BLaER1 treated with 17β-estradiol and CSF1 and Interleukin-3, amounts not matched to agents 10 nM and 100 nM (cell line): ENCODE measurements around the gene ATP12A.

Experiments
- H3K27ac ChIP-seq, 11 experiments: shearing (Covaris generic); formaldehyde crosslinking; 2 replicates each; pipeline ENCODE4 v1.8.1; 2022
- H3K27me3 ChIP-seq, 11 experiments: shearing (Covaris generic); formaldehyde crosslinking; 2 replicates each; pipeline ENCODE4 v1.8.1; 2022
- H3K36me3 ChIP-seq, 11 experiments: shearing (Covaris generic); formaldehyde crosslinking; 2 replicates each; pipeline ENCODE4 v1.8.1; 2022
- H3K4me1 ChIP-seq, 10 experiments: shearing (Covaris generic); formaldehyde crosslinking; 2 replicates each; pipeline ENCODE4 v1.8.1; 2022
- H3K4me2 ChIP-seq, 11 experiments: shearing (Covaris generic); formaldehyde crosslinking; 2 replicates each; pipeline ENCODE4 v1.8.1; 2022
- H3K4me3 ChIP-seq, 10 experiments: shearing (Covaris generic); formaldehyde crosslinking; 2 replicates each; pipeline ENCODE4 v1.8.1; 2022
- H3K9ac ChIP-seq, 11 experiments: shearing (Covaris generic); formaldehyde crosslinking; 2 replicates each; pipeline ENCODE4 v1.8.1; 2022
- H3K9me3 ChIP-seq, 11 experiments: shearing (Covaris generic); formaldehyde crosslinking; replicated peaks in 1 of 11; 2 replicates each; pipeline ENCODE4 v1.8.1; 2022
- H4K20me1 ChIP-seq, 11 experiments: shearing (Covaris generic); formaldehyde crosslinking; 2 replicates each; pipeline ENCODE4 v1.8.1; 2022
- Cebpa-rat ChIP-seq, 11 experiments: shearing (Covaris generic); IDR thresholded peaks; 2 replicates each; pipeline ENCODE4 v1.8.1; 2022

The ATP12A gene

DNA sequence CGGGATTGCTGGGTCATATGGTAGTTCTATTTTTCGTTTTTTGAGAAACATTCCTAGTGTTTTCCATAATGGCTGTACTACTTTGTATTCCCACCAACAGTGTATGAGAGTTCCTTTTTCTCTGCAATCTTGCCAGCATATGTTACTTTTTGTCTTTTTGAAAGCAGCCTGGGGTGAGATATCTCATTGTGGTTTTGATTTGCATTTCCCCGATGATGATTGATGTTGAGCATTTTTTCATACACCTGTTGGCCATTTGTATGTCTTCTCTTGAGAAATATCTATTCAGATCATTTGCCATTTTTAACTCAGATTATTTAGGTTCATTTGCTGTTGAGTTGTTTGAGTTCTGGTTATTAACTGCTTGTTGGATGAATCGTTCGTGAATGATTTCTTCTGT is 18.5 kb upstream of the ATP12A start:
- no peak overlapping the region for H3K9ac ChIP-seq
- H3K27ac ChIP-seq: no peak overlapping the region
- no peak overlapping the region for H3K4me2 ChIP-seq
- H3K4me3 ChIP-seq: no peak overlapping the region
- no peak for TF ChIP-seq Cebpa-rat (IDR thresholded peaks at IDR 0.05)
- no peaks in the 10 kb centered on the region for H3K36me3 ChIP-seq
- H4K20me1 ChIP-seq: no peaks in the 10 kb centered on the region
- no peaks in the 10 kb centered on the region for H3K4me1 ChIP-seq
- H3K9me3 ChIP-seq: no peaks in the 10 kb centered on the region
- no peaks in the 10 kb centered on the region for H3K27me3 ChIP-seq

DNA sequence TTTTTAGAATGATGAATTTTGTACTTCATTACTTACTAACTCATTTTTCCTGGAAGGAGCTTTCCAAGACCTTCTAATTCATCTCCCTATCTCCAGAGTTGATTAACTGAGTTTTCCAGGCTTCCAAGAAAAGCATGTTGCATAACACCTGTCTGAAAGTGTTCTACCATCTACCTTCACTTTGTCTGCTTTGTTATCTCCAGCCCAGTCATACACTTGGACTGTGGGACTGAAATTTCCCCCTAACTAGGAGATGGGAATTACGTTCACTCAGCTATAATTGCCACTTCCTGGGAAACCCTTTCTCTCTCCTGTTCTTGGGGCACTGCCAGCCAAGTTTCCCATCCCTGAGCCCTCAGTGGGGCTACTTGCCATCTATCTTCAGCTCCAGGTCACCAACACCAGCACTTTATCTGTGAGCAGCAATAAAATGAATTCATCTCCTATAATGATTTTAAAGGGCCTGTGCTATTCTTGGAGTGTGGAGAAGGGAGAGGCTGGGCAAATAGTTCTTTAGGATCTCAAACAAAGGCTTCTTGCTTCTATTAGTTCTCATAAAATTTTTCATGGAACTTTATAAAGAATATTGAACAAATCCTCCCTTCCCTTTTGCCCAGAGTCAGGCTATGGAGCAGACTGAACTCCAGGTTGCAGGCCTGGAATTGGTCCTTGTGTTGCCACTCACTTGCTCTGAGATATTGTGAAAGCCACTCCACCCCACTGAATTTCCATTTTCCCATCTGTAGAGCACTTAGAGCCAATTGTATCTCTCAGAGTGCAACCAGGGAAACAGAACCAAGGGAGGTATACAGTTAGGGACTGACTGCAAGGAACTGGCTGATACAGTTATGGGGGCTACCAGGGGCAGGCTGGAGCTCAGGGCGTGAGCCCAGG is 17.8 kb upstream of the ATP12A start:
- H3K4me2 ChIP-seq: no peak overlapping the region
- no peak for TF ChIP-seq Cebpa-rat (IDR thresholded peaks at IDR 0.05)
- H3K27me3 ChIP-seq: no peaks in the 10 kb centered on the region
- no peaks in the 10 kb centered on the region for H3K36me3 ChIP-seq
- no peak overlapping the region for H3K27ac ChIP-seq
- H3K9ac ChIP-seq: no peak overlapping the region
- H4K20me1 ChIP-seq: no peaks in the 10 kb centered on the region
- H3K4me1 ChIP-seq: no peaks in the 10 kb centered on the region
- H3K9me3 ChIP-seq: no peaks in the 10 kb centered on the region
- no peak overlapping the region for H3K4me3 ChIP-seq

DNA sequence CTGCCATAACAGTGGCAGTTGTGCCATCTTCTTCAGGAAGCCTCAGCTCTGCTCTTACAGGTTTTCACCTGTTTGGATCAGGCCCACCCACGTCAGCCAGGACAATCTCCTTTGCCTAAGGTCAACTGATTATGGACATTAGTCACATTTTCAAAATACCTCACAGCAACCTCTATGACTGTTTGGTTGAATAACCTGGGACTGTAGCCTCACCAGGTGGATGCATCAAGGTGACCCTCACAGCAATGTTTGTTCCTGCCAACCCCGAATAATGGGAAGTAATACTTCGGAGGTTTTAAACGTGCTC is 17.2 kb upstream of the ATP12A start:
- Histone ChIP-seq H3K4me1 (no peaks in the 10 kb centered on the region), H3K36me3 (no peaks in the 10 kb centered on the region), H3K9ac (no peak overlapping the region), H3K9me3 (no peaks in the 10 kb centered on the region), H3K4me2 (no peak overlapping the region), H4K20me1 (no peaks in the 10 kb centered on the region), H3K4me3 (no peak overlapping the region), H3K27ac (no peak overlapping the region), H3K27me3 (no peaks in the 10 kb centered on the region)
- TF ChIP-seq Cebpa-rat (IDR thresholded peaks at IDR 0.05): no peak

DNA sequence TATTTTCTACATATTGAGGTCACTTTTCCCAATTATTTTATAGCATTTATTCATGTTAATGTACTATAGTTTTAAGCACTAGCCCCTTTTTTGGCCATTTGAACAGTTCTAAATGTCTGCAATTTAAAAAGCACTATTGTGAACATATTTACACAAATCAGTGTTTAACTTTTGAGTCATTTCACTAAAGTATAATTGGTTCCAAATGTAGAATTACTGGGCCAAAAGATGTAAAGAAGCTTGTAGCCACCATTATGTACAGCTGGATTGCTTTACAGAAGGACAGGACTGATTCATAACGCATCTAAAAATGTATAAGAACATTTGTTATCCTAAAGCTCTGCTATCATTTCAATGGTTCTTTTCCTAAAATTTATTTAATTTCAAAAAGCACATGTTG is 16.6 kb upstream of the ATP12A start:
- Histone ChIP-seq H3K27ac (no peak overlapping the region), H3K9me3 (no peaks in the 10 kb centered on the region), H3K36me3 (no peaks in the 10 kb centered on the region), H3K4me3 (no peak overlapping the region), H3K27me3 (no peaks in the 10 kb centered on the region), H4K20me1 (no peaks in the 10 kb centered on the region), H3K9ac (no peak overlapping the region), H3K4me1 (no peaks in the 10 kb centered on the region), H3K4me2 (no peak overlapping the region)
- no peak for TF ChIP-seq Cebpa-rat (IDR thresholded peaks at IDR 0.05)

DNA sequence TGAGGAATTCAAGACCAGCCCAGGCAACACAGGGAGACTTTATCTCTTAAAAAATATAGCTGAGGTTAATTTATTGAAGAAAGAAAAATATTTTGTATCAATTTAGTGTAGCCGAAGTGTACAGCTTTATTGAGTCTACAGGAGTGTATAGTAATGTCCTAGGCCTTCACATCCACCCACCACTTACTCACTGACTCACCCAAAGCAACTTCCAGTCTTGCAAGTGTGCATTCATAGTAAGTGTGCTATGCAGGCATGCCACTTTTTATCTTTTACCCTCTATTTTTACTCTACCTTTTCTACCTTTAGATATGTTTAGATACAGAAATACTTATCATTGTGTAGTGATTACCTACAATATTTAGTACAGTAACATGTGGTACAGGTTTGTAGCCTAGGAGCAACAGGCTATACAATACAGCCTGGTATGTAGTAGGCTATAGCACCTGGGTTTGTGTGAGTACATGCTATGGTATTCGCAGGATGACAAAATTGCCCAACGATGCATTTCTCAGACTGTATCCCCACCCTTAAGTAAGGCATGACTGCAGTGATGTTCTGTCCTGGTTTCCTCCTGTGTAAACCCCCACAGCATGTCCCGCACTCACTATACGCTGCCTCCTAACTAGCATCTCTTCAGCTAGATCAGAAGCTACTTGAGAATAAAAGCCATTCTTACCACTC is 15.3 kb upstream of the ATP12A start:
- Histone ChIP-seq H3K27ac (no peak overlapping the region), H3K4me3 (no peak overlapping the region), H3K27me3 (no peaks in the 10 kb centered on the region), H3K4me1 (no peaks in the 10 kb centered on the region), H3K9me3 (no peaks in the 10 kb centered on the region), H3K36me3 (no peaks in the 10 kb centered on the region), H3K4me2 (no peak overlapping the region), H3K9ac (no peak overlapping the region), H4K20me1 (no peaks in the 10 kb centered on the region)
- no peak for TF ChIP-seq Cebpa-rat (IDR thresholded peaks at IDR 0.05)

- no peak overlapping the region for H3K4me2 ChIP-seq
- H3K27ac ChIP-seq: no peak overlapping the region
- no peak overlapping the region for H3K4me3 ChIP-seq
These were observed 11.7 kb upstream of the ATP12A start for GRCh38 chr13:24668511-24668910.

DNA sequence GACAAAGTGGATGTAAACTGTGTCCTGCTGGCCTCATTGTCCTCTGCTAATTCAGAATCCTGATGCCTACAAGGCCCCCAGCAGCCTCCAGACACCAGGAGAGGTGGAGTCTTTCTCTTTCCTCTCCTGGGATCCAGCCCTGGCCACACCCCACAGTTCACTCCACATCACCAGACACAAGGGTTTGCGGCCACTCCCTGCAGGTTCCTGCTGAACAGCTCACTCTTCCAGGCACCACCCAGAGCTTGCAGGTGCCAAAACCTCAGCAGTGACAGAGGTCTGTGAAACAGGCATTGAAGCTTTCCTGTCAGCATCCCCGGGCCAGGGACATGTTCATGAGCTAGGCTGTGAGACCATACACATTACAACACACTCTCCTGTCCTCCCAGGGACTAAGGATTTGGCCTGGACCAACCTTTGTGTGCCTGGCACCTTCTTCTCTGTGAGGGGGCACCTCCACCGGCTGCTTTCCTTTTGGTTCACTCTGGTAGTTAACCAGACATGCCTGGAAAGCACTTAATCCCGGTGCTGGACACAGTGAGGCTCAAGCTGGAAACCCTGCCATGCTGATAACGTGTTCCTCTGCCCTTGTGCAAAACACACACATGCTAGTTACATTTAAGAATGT is 11.1 kb upstream of the ATP12A start:
- Histone ChIP-seq H3K9me3 (no peaks in the 10 kb centered on the region), H4K20me1 (no peaks in the 10 kb centered on the region), H3K27me3 (0 out of 22 replicates have a peak, but pooled peaks cover 0 to 2% (median 0%) of the 10 kb centered on the region in 11 experiments), H3K9ac (no peak overlapping the region), H3K4me2 (0 out of 22 replicates have a peak overlapping the region, but pooled peaks of 1 of the 11 experiments have one; percentile 5), H3K4me3 (no peak overlapping the region), H3K36me3 (no peaks in the 10 kb centered on the region), H3K27ac (no peak overlapping the region), H3K4me1 (peaks cover 8 to 15% (median 10%) of the 10 kb centered on the region in 10 experiments; a peak in 18 of 20 replicates)
- TF ChIP-seq Cebpa-rat (IDR thresholded peaks at IDR 0.05): no peak

More at GRCh38 chr13:24668511-24668910, 11.7 kb upstream of the ATP12A start:
- no peaks in the 10 kb centered on the region for H4K20me1 ChIP-seq
- TF ChIP-seq Cebpa-rat (IDR thresholded peaks at IDR 0.05): no peak
- no peak overlapping the region for H3K9ac ChIP-seq
- peaks cover 8 to 15% (median 10%) of the 10 kb centered on the region in 10 experiments; a peak in 18 of 20 replicates for H3K4me1 ChIP-seq
- no peaks in the 10 kb centered on the region for H3K9me3 ChIP-seq
- 0 out of 22 replicates have a peak, but pooled peaks cover 0 to 2% (median 0%) of the 10 kb centered on the region in 11 experiments for H3K27me3 ChIP-seq
- no peaks in the 10 kb centered on the region for H3K36me3 ChIP-seq

DNA sequence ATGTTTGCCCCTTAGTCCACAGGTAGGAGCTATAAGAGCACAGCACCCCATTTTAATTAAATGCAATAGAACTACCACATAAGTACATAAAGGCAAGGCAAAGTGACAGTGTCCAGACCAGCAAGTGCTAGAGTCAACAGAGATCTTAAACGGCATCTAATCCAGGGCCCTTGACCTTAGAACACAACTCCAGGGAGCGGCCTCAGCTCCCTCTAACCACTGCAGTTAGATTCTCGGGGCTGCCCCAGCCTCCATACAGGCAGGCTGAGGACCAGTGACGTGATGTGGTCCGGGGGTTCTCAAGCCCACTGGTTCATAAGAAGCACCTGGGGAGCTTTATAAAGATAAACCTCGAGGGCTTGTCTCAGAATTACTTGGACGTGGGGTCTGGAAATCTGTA is 10.0 kb upstream of the ATP12A start:
- H3K4me1 ChIP-seq: peaks cover 8 to 15% (median 10%) of the 10 kb centered on the region in 10 experiments; a peak in 18 of 20 replicates
- no peak overlapping the region for H3K4me2 ChIP-seq
- H3K27ac ChIP-seq: no peak overlapping the region
- no peaks in the 10 kb centered on the region for H3K36me3 ChIP-seq
- H3K4me3 ChIP-seq: no peak overlapping the region
- H3K9ac ChIP-seq: no peak overlapping the region
- TF ChIP-seq Cebpa-rat (IDR thresholded peaks at IDR 0.05): no peak
- 0 out of 22 replicates have a peak, but pooled peaks cover 0 to 2% (median 0%) of the 10 kb centered on the region in 11 experiments for H3K27me3 ChIP-seq
- peaks cover 0 to 6% (median 0%) of the 10 kb centered on the region in 11 experiments; a peak in 1 of 22 replicates for H4K20me1 ChIP-seq
- H3K9me3 ChIP-seq: no peaks in the 10 kb centered on the region

DNA sequence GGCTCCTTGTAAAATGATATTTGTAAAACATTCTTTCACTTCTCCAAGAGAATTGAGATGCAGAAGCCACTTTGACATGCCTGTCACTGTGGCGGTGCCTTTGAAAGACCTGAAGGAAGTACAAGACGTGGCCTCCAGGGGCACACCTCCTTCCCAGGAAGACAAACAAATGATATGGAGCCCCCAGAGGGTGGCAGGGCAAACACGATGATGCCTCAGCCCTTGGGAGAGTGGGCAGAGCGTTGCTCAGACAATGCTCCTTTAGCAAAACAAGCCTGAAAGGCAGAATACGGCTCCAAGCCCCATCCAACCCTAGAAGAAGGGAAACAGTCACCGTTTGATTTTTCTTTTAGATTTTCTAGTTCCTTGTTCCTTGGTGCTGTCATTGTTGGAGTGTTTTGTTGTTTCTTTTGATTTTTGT is 9.2 kb upstream of the ATP12A start:
- Histone ChIP-seq H3K4me3 (no peak overlapping the region), H3K4me1 (peaks cover 8 to 15% (median 10%) of the 10 kb centered on the region in 10 experiments; a peak in 18 of 20 replicates), H4K20me1 (peaks cover 0 to 6% (median 0%) of the 10 kb centered on the region in 11 experiments; a peak in 2 of 22 replicates), H3K9me3 (no peaks in the 10 kb centered on the region), H3K36me3 (no peaks in the 10 kb centered on the region), H3K27me3 (0 out of 22 replicates have a peak, but pooled peaks cover 0 to 2% (median 0%) of the 10 kb centered on the region in 11 experiments), H3K4me2 (peak overlapping the region; percentile 31 to 75 (median 61)), H3K27ac (no peak overlapping the region), H3K9ac (no peak overlapping the region)
- TF ChIP-seq Cebpa-rat (IDR thresholded peaks at IDR 0.05): no peak
